ENCODE measurements around the gene CFAP100.

The CFAP100 gene

DNA sequence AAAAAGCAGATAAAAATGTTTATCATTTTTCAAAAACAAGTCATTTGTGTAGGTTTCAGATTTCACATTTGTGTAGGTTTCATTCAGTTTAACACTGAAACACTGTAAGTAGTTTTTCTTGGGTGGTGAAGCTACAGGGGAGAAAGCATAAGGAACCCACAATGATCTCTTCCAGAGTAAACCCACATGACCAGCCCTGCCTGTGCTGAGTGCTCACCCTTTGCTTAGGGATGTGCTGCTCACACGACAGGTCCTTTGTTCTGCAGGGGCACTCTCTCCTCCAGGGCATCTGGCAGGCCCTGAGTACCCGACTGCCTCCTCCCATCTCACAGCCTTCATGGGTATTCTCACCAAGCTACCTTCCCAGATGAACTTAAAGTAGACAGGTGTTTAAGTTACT is 52.1 kb downstream of the CFAP100 start:
- no peak for DNase-seq

DNA sequence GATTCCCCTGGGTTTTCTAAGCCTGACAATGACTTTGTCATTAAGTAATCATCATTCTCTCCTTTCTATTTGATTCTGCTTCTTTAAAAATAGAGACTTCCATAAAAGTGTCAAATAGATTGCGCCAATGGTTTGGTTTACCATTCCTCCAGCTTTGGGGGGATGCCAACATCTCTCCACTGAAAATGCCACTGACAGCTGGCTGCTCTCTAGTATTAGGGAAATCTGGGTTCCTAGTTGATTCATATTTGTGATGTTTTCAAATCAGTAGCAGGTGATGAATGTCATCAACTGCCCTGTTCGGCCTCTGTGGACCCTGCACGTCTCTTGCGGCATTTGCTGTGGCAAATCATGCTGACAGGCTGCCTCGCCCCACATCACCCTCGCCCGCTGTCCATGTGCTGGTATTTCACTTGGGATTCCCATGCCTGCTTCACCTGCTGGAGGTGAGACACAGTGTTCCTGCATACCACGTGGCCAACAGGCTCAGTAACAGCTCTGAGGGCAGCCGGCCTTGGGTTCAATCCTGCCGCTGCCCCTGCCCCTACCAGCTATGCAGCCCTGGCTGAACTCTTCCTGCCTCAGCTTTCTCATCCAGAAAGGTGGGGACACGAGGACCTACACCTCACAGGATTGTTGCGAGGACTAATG is 52.9 kb downstream of the CFAP100 start:
- no peak for DNase-seq

DNA sequence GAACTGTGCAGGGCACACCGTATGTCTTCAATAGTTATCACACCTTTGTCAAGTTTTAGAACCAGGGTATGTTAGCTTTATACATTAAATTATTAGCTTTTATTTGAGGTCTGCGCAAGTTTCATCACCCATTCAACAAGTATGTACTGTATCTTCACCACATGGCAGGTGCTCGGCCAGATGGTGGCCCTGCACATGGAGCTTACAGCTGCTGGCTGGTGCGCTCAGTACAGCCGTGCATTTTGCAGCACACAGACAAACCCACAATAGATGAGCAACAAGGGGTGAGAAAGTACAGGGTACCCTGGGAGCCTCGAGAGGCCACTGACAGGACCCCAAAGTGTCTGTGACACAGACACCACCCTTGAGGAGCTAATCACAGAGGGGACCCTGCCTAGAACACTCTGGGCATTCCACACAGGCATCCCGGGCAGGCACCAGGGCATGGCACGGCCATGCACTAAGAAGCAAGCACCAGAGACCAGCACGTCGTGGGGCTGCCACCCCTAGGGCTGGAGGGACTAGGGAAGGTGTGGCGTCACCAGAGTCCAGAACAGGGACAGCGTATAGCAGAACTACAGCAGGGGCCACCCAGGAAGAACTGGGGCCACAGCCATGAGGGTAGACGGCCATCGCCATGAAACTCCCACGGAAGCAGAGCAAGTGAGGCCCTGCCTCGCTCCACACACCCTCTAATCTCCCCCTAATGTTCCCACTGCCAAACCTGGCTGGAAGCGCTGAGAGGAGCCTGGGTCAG is 53.6 kb downstream of the CFAP100 start:
- DNase-seq, result no peak

DNA sequence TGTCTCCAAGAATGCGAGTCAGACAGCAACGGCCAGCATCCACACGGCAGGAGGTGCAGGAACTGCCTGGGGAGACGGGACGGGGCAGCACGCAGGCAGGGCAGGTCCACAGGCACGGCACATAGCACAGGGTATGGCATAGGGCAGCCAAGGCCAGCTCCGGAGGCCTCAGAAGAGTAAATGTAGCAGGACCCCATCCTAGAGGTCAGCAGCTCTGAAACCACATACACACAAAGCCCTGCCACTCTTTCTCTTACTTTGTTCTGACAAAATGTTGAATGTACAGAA is 54.1 kb downstream of the CFAP100 start:
- no peak for DNase-seq

DNA sequence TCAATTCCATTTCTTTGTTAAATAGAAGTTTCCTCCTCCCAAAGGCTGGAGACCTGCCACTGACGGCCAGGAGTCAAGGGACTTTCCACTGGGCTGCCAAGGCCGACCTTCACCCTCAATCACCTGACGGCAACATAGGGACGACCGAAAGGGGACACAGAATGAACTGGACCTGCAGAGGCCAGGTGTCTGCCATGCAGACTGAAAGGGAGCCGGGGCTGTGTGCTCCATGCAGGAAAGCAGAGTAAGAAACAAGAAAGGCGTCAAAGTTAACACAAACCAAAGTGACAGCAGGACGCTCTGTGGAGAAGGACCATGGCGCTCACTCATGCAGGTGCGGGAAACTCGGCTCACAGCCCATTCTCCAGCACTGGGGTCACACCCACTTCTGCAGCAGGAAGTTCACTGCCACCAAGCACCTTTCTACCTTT is 54.9 kb downstream of the CFAP100 start:
- DNase-seq, result no peak

DNA sequence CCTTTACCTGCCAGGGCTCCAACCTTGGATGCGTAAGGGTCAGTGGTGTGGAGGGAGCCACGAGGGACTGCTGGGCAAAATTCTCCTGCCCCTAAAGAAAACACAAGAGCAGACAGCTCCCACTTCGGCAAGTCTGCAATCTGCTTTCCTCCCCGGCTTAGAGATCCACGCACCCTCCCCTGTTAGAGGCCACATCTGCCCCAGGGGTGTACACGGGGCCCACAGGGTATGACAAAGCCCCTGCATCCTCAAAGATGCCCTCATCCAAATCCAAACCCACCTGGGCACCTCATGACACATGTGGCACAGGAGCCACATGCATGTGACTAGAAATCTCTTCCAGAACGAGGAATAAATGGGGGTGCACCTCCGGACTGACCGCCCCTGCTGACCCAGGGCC is 55.5 kb downstream of the CFAP100 start:
- no peak for DNase-seq

DNA sequence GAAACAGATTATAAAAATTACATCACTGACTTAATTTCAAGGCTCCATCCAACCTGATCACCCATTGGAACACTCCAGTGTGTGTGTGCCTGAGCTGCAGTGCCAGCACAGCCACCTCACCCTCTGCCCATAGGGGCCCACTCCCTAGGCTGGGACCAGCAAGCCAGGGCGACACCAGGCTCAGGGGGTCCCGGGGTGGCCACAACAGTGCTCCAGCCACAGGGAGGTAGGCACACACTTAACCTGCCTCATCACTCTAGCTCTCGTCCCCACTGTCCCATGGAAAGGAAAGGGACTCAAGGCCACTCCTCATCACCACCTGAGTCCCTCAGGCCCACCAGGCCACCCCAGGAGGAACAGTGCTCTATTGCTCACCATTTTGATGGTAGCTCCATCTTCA is 56.0 kb downstream of the CFAP100 start:
- DNase-seq, result no peak

DNA sequence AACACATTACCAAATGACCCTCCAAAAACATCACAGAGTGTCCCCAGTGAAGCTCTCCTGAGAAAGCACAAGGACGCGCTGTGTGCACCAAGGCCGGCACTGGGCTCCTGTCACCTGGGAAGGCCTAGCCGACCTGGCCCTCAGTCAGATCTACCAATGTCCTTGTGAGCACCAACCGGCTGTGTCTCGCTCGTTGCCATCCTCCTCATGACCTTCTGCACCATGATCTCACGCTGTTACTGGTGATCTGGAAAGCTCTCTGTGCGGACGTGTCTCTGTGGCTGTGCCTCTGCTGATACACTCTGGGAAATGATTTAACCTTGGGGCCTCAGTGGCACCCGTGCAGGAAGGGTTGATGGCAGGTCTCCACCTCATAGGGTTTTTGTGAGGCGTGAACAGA is 56.8 kb downstream of the CFAP100 start:
- no peak for DNase-seq

DNA sequence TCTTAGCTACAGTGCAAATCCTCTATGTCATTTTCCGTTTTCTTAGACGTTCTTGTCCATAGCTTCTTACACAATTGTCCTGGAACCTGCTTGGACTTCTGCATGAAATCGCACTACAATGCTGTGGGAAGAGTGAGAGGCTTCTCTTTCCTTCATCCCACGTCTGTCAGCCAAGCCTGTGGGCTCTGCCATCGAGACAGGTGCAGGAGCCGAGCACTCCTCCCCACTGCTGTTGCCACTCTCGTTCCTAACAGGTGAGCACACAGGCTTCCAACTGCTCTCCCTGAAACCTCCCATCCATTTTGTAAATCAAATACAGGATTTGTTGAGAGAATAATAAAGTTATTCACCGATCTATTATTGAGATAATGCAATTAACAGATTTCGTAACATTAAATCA is 57.5 kb downstream of the CFAP100 start:
- no peak for DNase-seq

DNA sequence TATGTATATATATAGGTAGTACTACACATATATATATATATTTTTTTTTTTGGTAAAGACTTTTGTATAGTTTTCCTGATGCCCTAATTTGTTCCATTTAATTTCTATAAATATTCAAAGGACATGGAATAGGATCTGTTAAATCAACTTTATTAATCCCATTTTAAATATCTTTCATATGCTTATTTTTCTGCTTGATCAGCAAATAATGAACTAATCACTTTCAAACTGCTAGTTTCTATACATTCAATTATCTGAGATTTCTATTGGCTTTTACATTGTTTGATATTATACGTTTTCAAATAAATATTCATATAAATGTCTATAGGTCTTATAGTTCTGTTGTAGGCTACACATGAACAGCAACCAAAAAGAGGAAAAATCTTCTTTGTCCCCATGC is 59.3 kb downstream of the CFAP100 start:
- no peak for DNase-seq

DNA sequence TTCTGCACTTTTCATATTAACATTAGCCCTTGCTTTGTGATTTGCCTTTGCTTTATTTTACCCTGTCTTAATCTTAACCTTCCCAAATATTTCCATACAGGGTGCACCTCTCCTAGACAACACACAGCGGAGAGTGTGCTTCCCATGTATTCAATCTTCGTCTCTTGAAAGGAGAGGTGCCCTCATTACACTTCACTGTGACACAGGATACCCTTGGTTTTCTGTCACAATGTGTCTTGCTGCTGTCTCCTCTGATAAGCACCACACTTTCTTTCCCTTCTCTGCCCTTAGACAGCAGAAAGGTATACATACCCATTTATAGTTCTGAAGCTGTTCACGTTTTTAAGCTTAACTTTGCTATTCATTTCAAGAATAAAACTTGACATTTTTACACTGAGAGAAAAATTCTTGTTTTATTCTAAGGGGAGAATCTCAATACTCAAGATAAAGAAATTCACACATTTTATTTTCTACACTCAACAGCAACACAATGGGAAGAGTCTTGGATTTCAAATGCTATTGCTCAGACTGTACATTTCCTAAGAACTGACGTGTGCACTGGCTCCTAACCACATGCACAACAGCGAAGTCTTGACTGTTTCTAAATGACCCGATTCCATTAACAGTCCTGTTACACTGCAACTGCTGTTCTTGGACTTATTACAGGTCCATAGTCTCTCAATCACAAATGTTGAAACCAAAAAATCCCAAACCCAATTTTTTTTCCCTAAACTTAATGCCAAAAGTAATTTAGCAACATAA is 59.9 kb downstream of the CFAP100 start:
- DNase-seq, result no peak

DNA sequence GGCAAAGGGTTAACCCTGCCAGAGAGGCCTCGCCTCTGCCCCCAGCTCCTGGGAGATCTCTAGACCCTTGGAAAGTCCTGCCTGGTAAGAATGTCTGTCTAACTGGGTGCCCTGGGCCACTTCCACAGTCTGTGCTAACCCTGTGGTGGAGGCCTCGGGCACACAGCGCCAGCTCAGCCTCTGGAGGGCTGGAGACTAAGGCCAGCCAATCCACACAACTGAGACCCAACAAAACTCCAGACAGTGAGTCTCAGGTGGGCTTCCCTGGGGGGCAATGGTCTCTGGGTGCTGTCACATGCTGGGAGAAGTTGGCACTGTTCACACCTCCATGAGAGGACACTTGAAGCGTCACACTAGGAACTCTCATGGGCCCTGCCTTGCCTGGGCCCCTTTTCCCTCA is 61.5 kb downstream of the CFAP100 start:
- DNase-seq, result no peak

DNA sequence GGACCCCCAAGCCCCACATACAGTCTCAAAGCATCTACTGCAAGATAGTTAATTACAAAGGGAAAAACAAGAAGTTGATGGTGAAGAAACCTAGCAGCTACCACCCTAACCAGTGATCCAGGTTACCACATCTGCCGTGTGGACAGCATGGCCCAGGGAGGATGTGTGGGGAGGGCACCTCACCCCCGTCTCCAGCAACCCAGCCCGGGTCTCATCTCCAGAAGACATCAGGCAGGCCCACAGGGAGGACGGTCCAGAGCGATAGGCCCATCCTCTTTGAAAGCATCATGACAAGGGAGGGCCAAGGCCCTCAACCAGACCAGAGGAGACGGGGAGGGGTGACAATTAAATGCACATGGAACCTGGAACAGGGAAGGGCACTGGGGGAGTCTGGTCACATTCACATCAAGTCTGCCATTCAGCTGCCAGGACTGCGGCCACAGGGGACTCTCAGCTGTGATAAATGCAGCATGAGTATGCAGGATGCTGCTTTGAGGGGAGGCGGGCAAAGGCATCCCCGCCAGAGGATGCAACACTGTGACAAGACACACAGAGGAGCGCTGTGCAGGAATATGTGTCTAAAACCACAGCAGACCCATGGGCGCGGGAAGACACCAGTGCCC is 62.2 kb downstream of the CFAP100 start:
- no peak for DNase-seq

DNA sequence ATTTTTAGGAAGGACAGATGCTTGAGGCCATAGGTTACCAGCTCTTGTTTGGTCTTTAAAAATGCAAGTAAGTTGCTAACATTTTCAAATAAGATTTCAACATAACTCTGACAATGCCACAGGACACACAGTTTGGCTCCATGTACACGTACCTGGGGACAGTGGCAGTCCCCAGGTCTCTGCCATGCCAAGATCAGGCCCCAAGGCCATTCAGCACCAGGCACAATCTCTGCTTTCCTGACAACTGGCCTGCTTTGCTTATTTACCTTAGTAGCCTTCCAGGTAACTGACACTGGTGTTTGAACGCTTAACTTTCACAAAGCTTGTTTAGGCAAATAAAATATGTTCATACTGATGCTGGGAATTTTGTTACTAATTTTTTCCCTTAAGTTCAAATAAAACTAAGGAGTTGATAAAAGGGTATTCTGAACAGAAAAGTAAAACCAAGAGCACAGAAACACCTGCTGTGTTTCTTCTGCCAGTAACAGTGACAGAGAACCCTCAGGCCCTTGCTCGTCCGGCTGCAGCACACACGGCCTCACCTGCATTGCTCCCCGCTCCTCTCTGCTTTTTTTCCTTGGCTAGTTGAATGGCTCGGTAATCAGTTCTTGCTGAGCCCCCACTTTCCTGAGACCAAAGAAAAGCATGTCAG is 64.5 kb downstream of the CFAP100 start:
- DNase-seq, result no peak

DNA sequence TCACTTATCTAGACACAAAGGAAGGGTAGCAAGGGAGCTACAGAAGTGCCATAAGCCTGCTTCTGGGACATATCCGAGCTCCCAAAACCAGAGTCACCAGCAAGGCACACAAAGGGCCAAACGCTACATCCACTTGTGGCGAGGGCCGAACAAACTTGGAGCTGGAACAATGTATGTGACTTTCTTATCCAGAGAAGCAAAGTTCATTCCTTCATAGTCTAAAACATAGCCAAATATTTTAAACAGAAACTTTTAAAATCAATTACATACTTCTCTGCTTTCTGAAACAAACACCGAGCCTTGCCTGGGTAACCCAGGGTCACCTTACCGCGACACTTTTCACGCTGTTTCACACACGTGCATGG is 65.0 kb downstream of the CFAP100 start:
- DNase-seq, result no peak

DNA sequence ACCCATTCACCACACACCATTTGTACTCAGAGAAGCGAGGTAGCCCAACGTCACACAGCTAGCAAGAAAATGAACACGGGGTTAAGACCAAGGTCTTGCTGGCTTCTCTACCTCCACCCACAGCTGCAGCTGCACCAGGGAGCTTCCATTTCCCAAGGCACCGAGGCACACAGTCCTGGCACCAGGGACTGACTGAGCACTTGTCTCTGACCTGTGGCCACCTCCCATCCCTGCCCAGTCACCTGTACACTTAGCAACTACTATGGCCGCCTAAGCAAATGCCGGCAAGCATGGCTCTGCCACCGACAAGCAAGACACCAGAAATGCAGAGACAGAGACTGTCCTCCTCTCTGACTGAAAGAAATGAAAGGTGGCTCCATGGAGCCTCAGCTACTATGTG is 65.7 kb downstream of the CFAP100 start:
- no peak for DNase-seq

DNA sequence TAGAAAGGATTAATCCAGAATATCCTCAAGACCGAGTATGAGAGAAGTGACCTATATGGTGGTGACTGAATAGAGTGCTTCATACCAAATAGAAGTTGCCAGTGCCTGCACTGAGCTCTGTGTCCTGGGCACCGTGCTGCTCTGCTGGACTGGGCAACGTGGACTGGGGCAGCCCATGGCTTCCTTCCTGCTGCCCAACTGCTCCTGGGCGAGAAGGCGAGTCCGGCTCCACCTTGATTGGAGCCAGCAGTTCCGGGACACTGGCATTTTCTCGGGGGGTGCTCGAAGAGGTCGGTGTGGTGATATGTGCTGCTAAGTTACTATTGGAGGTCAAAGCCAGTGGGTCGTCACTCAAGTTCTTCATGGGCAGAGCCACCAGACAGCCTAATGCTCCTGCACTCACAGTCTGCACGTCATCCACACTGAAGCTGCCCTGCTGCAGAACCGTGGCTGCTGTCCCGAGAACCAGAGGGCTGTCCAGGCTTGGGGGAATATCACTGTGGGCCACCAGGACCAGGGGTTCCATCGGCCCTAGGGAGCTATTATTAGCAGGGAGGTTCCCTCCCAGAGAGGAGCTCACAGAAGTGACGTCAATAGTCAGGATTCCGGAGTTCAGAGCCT is 66.9 kb downstream of the CFAP100 start:
- no peak for DNase-seq

DNA sequence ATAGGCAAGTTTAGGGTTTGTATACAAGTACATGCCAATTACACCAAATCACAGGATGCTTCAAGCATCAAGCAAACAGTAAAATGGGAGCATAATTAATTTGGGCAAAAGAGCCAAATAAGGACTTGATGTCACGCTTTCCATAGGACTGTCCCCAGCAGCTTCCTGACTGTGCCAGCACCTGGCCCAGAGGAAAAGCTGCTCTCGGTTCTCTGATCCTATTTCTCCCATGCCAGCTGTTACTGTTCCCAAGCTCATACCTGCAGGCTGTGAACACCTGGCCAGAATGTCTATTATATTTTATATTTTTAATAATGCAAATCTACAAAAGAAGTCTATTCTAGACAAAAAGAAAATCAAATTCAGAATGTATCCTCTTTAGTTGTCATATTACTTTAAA is 68.8 kb downstream of the CFAP100 start:
- no peak for DNase-seq

DNA sequence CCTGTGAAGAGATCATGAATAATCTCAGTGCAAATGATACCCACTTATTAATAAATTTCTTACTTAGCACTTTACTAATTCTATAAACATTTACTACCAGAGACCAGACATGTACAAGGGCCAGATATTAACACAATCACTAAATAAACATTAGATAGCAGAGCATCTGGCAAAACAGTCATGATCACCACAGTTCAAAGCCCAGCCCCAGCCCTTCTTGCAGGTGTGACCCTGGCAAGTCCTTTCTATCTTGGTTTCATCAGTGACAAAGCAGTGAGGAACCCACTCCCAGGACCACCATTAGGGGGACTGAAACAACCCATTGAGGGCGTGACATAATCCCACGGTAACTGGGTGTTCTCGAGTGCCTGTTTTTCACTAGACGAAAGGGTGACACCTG is 69.4 kb downstream of the CFAP100 start:
- no peak for DNase-seq

DNA sequence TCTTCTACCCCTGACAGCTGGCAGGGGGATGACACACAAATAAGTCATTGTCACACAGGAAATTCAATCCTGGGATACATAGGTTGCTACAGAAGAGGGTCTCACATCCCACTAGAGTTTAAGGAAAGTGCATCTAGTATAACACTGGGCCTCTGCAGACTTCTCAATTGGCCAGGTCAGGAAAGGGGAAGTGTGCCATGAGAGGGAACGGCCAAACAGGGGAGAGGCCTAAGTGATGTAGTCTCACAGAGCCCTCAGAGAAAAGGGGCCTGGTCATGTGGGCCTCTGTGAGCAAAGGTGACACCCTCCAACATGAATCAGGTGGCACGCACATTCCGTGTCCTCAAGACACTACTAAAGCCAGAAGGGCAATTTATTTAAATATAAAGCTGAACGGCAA is 69.8 kb downstream of the CFAP100 start:
- DNase-seq, result no peak

DNA sequence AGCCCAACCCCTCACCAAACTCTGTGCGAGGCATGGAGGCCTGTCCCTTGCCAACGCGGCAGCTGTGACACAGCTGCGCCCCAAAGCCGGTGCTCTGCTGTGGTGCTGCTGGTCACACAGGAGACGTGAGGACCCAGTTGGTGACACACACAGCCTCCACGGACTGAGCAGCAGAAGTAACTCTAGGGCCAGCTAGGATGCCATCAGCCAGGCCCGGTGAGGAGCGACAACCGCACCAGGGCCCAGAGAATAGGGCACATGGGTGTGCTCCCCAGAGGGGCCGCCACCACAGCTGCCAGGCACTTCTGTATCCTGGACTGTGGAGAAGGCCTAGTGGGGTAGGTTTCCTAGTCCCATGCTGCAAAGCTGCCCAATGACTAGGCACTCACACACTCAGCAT is 70.3 kb downstream of the CFAP100 start:
- no peak for DNase-seq

DNA sequence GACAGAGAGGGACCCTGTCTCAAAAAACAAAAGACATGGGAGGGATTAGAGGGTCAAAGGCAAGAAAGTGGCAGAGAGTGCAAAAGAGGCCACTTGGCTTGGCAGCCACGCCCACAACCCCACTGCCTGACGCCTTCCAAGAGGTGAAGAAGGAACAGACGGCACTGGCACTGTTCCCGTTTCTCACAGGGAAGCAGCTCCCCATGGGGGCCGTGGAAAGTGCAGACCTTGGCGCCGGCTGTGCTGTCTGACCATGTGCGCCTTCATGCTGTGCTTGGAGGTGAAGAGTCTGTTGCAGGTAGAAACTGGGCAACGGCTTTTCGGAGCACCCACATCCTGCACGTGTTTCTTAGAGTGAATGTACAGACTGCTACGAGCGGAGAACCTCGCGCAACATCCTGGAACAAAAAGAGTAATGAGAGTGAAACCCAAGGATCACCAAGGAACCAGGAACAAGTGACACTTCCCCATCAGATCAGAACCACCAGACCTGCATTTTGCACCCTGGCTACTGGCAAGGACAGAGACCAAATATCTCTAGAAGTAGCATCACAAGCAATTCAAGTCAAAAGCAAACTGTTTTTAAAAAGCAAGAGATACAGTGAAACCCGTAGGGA is 71.3 kb downstream of the CFAP100 start:
- DNase-seq, result no peak
